Endothelial cell of umbilical vein (primary cell): ENCODE data around the gene LARGE1. TPM values are rescaled to one million over a fixed set of nuclear protein-coding genes. Genes with fewer than 3 reads are reported as not detected.

ENCODE experiments used
- BruUV-seq: library from RNA; stranded (reverse); fragments of 400-500 nt; replicated peaks from 2 replicates; lab custom pipeline; 2021; lab: Mats Ljungman, UMichigan
- CTCF ChIA-PET: fragments of 300-600, 350-600 bp; sonication (Branson Sonifier 250); formaldehyde crosslinking; loops from one replicate; lab custom pipeline; 2021; ENCODE audit warnings: antibody characterized with exemption, inconsistent platforms; lab: Charles Lee
- POLR2A ChIA-PET: fragments of 300-600, 350-600 bp; sonication (Branson Sonifier 250); formaldehyde crosslinking; loops from one replicate; lab custom pipeline; 2021; ENCODE audit warnings: antibody characterized with exemption, inconsistent platforms; lab: Charles Lee
- DNase-seq: peaks from one replicate; pipeline ENCODE4 v3.0.0-alpha.2; 2011; ENCODE audit warnings: low read depth, low spot score
- FAIRE-seq: peaks from 2 replicates; lab custom pipeline; 2011; peaks lifted over from hg19 to GRCh38; lab: Jason Lieb, UNC
- H2AFZ ChIP-seq: 2 replicates; pipeline ENCODE4 v1.6.0; 2012; ENCODE audit warnings: low read depth, low read length, control low read depth, inconsistent platforms
- H3K27ac ChIP-seq: 2 replicates; pipeline ENCODE4 v1.5.1; 2011; ENCODE audit warnings: low read depth, mild to moderate bottlenecking, control low read depth, low read length, moderate library complexity; ENCODE audit not compliant: insufficient read depth
- H3K27me3 ChIP-seq, 2 experiments: 2 replicates each; pipeline versions ENCODE4 v1.6.0 to v1.6.1; 2011; ENCODE audit warnings: low read length in 2 of 2, mixed read lengths in 1 of 2; ENCODE audit not compliant: control insufficient read depth in 2 of 2, insufficient read depth in 2 of 2
- H3K36me3 ChIP-seq, 2 experiments: 2 replicates in 1 of 2; 3 replicates in 1 of 2; pipeline ENCODE4 v1.5.1; 2011; ENCODE audit warnings: low read length in 2 of 2, mild to moderate bottlenecking in 1 of 2, moderate library complexity in 1 of 2; ENCODE audit not compliant: control insufficient read depth in 2 of 2, insufficient read depth in 2 of 2; ENCODE audit errors: extremely low read depth in 1 of 2
- H3K4me1 ChIP-seq: 3 replicates; pipeline ENCODE4 v1.5.1; 2011; ENCODE audit warnings: mild to moderate bottlenecking, low read length; ENCODE audit not compliant: control insufficient read depth, insufficient read depth; ENCODE audit errors: extremely low read depth
- H3K4me2 ChIP-seq: 2 replicates; pipeline ENCODE4 v1.6.1; 2011; ENCODE audit warnings: low read length, control low read depth, mixed read lengths; ENCODE audit not compliant: insufficient read depth
- H3K4me3 ChIP-seq, 3 experiments: fragments of 200-600 bp in 1 of 3; sonication (generic), shearing (Covaris generic) in 1 of 3; replicated peaks in 1 of 3; 2 replicates each; pipeline ENCODE4 v1.5.1; 2011 to 2016; ENCODE audit warnings: control low read depth in 3 of 3, low read length in 3 of 3, mild to moderate bottlenecking in 2 of 3, inconsistent platforms in 1 of 3, low read depth in 1 of 3, moderate library complexity in 1 of 3; ENCODE audit not compliant: insufficient read depth in 1 of 3
- H3K79me2 ChIP-seq: 2 replicates; pipeline ENCODE4 v1.6.0; 2012; ENCODE audit warnings: low read length, inconsistent platforms; ENCODE audit not compliant: control insufficient read depth, insufficient read depth
- H3K9ac ChIP-seq: replicated peaks from 2 replicates; pipeline ENCODE3; 2011; ENCODE audit warnings: low read length, control low read depth; ENCODE audit not compliant: insufficient read depth; ENCODE audit errors: extremely low read depth
- H3K9me1 ChIP-seq: replicated peaks from 3 replicates; pipeline ENCODE4 v1.6.0; 2011; ENCODE audit warnings: mild to moderate bottlenecking, low read length; ENCODE audit not compliant: control insufficient read depth, insufficient read depth; ENCODE audit errors: extremely low read depth
- H3K9me3 ChIP-seq: replicated peaks from 2 replicates; pipeline ENCODE4 v1.5.1; 2012; ENCODE audit warnings: low read length, inconsistent platforms; ENCODE audit not compliant: control insufficient read depth, insufficient read depth
- H4K20me1 ChIP-seq: replicated peaks from 2 replicates; pipeline ENCODE3; 2011; ENCODE audit warnings: mild to moderate bottlenecking, low read length; ENCODE audit not compliant: control insufficient read depth, insufficient read depth; ENCODE audit errors: extremely low read depth
- EZH2 ChIP-seq: IDR thresholded peaks from 2 replicates; pipeline ENCODE4 v1.6.1; 2012; ENCODE audit warnings: borderline replicate concordance, low read depth, mild to moderate bottlenecking, moderate library complexity, low read length, inconsistent platforms; ENCODE audit not compliant: severe bottlenecking
- FOS ChIP-seq: IDR thresholded peaks from 2 replicates; pipeline ENCODE4 v1.6.1; 2011; ENCODE audit warnings: mild to moderate bottlenecking, low read length, moderate library complexity, borderline replicate concordance; ENCODE audit not compliant: insufficient read depth
- GATA2 ChIP-seq: IDR thresholded peaks from 2 replicates; pipeline ENCODE4 v1.7.0; 2011; ENCODE audit warnings: low read depth, mild to moderate bottlenecking, moderate library complexity, mixed read lengths, low read length; ENCODE audit not compliant: insufficient read length, insufficient read depth
- JUN ChIP-seq: IDR thresholded peaks from 2 replicates; pipeline ENCODE4 v1.6.1; 2011; ENCODE audit warnings: borderline replicate concordance, low read depth; ENCODE audit not compliant: insufficient read length, insufficient read depth
- MYC ChIP-seq: IDR thresholded peaks from one replicate; pipeline ENCODE4 v1.6.1; 2011; ENCODE audit warnings: mild to moderate bottlenecking, low read depth, low read length
- POLR2A ChIP-seq: IDR thresholded peaks from 2 replicates; pipeline ENCODE4 v1.6.1; 2012; ENCODE audit warnings: low read depth, mild to moderate bottlenecking, control low read depth, low read length
- POLR2AphosphoS5 ChIP-seq: IDR thresholded peaks from 2 replicates; pipeline ENCODE4 v1.6.1; 2012; ENCODE audit warnings: low read depth, mild to moderate bottlenecking, control low read depth, low read length, moderate library complexity; ENCODE audit not compliant: insufficient read depth
- dilution Hi-C: fragments of 300-500 bp; cut with MboI; formaldehyde crosslinking; loops from one replicate; pipeline ENCODE4 v1.15.0; 2019; ENCODE audit warnings: low sequenced_read_pairs; ENCODE audit not compliant: extremely low pct_ligation_motif_present
- intact Hi-C: fragments of 100-400 bp; cut with micrococcal nuclease; formaldehyde crosslinking; loops from one replicate; pipeline ENCODE4 v1.10.0; 2022
- polyA plus RNA-seq, 4 experiments: library from polyadenylated mRNA; depleted of rRNA in 3 of 4; stranded (reverse) in 3 of 4; unstranded in 1 of 4; fragments of >200 nt; gene quantifications; 2 replicates each; pipeline versions ENCODE4 v1.2.1 to v1.2.3, GENCODE V29; 2011 to 2012; ENCODE audit warnings: missing spikeins in 1 of 4
- total RNA-seq: library from RNA; stranded (reverse); gene quantifications from 2 replicates; pipeline ENCODE4 v1.2.3, GENCODE V29; 2021
- TF ChIP-seq, protein P1 (sequence below): IDR thresholded peaks from 2 replicates; pipeline ENCODE4 v1.6.1; 2011; ENCODE audit not compliant: insufficient read depth, insufficient read length
- TF ChIP-seq, protein P2 (sequence below), 2 donors: IDR thresholded peaks; 1 replicate in 1 of 2; 2 replicates in 1 of 2; pipeline ENCODE4 v1.5.1; 2011; ENCODE audit warnings: low read length in 2 of 2, mild to moderate bottlenecking in 2 of 2, moderate library complexity in 2 of 2, control low read depth in 1 of 2, inconsistent platforms in 1 of 2, low read depth in 1 of 2; ENCODE audit not compliant: insufficient read depth in 1 of 2; ENCODE audit errors: extremely low read depth in 1 of 2

Gene LARGE1
- total and polyA plus RNA-seq, 2 donors (not counting 3 experiments of a cell fraction or from before 2014, with no cell fraction given): 0.95 to 4.4 TPM

DNA sequence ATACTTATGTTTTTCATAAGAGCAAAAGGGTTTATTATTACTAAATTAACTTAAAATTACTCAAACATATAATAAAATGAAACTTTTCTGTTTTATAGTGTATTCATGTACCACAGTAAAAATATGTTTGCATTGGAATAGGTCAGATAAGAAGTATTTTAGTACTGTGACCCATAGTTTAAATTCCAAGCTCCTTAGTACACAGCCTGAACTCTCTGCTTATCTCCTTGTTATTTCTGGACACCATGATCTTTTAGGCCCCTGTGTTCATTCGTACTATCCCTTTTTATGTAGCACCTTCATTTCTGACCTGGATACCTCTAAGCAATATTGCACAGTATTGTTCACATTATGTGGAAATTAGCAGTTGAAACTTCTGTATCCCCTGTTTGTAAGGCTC lies 565.3 kb downstream of the LARGE1 start:
- Histone ChIP-seq H3K27ac (no peak overlapping the region), H3K4me1 (no peaks in the 10 kb centered on the region), H3K9ac (no peak overlapping the region), H3K9me1 (no peaks in the 10 kb centered on the region), H3K4me2 (no peak overlapping the region), H3K4me3 (no peak overlapping the region), H4K20me1 (no peaks in the 10 kb centered on the region), H2AFZ (no peak overlapping the region), H3K9me3 (no peaks in the 10 kb centered on the region), H3K27me3 (no peaks in the 10 kb centered on the region), H3K36me3 (no peaks in the 10 kb centered on the region), H3K79me2 (no peaks in the 10 kb centered on the region)
- FAIRE-seq: no peak
- ChIA-PET POLR2A (no interaction called here), CTCF (no interaction called here)
- intact Hi-C loops (no loop called here), dilution Hi-C loops (no loop called here)
- BruUV-seq: no TSS peak
- TF ChIP-seq, protein P1, sequence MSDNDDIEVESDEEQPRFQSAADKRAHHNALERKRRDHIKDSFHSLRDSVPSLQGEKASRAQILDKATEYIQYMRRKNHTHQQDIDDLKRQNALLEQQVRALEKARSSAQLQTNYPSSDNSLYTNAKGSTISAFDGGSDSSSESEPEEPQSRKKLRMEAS: no peak
- TF ChIP-seq, protein P2, sequence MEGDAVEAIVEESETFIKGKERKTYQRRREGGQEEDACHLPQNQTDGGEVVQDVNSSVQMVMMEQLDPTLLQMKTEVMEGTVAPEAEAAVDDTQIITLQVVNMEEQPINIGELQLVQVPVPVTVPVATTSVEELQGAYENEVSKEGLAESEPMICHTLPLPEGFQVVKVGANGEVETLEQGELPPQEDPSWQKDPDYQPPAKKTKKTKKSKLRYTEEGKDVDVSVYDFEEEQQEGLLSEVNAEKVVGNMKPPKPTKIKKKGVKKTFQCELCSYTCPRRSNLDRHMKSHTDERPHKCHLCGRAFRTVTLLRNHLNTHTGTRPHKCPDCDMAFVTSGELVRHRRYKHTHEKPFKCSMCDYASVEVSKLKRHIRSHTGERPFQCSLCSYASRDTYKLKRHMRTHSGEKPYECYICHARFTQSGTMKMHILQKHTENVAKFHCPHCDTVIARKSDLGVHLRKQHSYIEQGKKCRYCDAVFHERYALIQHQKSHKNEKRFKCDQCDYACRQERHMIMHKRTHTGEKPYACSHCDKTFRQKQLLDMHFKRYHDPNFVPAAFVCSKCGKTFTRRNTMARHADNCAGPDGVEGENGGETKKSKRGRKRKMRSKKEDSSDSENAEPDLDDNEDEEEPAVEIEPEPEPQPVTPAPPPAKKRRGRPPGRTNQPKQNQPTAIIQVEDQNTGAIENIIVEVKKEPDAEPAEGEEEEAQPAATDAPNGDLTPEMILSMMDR (IDR thresholded peaks at IDR 0.05; ENCODE audit: extremely low read depth in 1 of 2, insufficient read depth in 1 of 2, low read depth in 1 of 2, low read length in 2 of 2): no peak
- no peak for TF ChIP-seq JUN
- TF ChIP-seq FOS: no peak
- TF ChIP-seq POLR2A: no peak
- no peak for TF ChIP-seq POLR2AphosphoS5
- TF ChIP-seq MYC: no peak
- TF ChIP-seq EZH2: no peak
- no peak for TF ChIP-seq GATA2
- DNase-seq: no peak
